Measurements from ENCODE around the gene PAGE1. TPM values are rescaled to one million over a fixed set of nuclear protein-coding genes. Genes with fewer than 3 reads are reported as not detected.

The PAGE1 gene
- total RNA-seq, 1 experiment from 2014 or later = not detected

DNA sequence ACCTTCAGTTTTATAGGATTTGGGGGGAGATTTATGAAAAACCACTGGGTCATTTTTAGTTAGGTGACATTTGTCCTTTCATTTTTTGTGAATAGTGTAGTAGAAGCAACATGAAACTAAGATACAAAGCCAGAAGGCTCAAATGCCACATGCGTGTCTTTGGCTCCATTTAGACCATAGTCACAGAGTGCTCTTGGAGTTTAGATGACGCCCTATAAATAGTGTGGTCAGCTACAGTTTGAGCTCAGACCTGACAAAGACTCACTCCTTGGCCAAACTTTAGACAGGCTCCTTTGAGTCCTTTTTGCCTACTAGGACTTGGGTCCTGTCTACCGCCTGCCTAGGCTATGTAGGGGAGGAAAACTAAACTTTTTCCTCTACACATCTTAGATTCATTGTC lies 16.8 kb upstream of the PAGE1 start:
- no peak overlapping the region for H3K4me3 ChIP-seq (ENCODE audit: low read depth, low read length)
- no peaks in the 10 kb centered on the region for H3K4me1 ChIP-seq
- Mint-ChIP-seq H3K36me3 (ENCODE audit: insufficient read depth, unreplicated experiment) (no peaks in the 10 kb centered on the region), H3K27me3 (ENCODE audit: insufficient read depth, unreplicated experiment) (no peaks in the 10 kb centered on the region), H3K9me3 (ENCODE audit: unreplicated experiment) (peaks cover 10% of the 10 kb centered on the region), H3K4me1 (ENCODE audit: low read depth, unreplicated experiment) (no peaks in the 10 kb centered on the region), H3K27ac (ENCODE audit: unreplicated experiment) (no peak overlapping the region), H3K4me3 (ENCODE audit: unreplicated experiment) (no peak overlapping the region)
- no peak for DNase-seq
- intact Hi-C loops (cut with micrococcal nuclease; ENCODE audit: unreplicated experiment) = no loop called here
- H3K36me3 ChIP-seq (ENCODE audit: control insufficient read depth, insufficient read depth, low read length) = no peaks in the 10 kb centered on the region
- no peaks in the 10 kb centered on the region for H3K9me3 ChIP-seq
- BruUV-seq (replicated peaks) = no TSS peak
- no peaks in the 10 kb centered on the region for H3K27me3 ChIP-seq (replicated peaks; ENCODE audit: control insufficient read depth, insufficient read depth, low read length)
- ChIA-PET POLR2A (no interaction called here), CTCF (interaction anchor here (0.6 kb wide), 1 partner anchor 1079 kb away, joined by 6 read pairs; no protein-coding TSS in a partner anchor)
- TF ChIP-seq, protein P1, sequence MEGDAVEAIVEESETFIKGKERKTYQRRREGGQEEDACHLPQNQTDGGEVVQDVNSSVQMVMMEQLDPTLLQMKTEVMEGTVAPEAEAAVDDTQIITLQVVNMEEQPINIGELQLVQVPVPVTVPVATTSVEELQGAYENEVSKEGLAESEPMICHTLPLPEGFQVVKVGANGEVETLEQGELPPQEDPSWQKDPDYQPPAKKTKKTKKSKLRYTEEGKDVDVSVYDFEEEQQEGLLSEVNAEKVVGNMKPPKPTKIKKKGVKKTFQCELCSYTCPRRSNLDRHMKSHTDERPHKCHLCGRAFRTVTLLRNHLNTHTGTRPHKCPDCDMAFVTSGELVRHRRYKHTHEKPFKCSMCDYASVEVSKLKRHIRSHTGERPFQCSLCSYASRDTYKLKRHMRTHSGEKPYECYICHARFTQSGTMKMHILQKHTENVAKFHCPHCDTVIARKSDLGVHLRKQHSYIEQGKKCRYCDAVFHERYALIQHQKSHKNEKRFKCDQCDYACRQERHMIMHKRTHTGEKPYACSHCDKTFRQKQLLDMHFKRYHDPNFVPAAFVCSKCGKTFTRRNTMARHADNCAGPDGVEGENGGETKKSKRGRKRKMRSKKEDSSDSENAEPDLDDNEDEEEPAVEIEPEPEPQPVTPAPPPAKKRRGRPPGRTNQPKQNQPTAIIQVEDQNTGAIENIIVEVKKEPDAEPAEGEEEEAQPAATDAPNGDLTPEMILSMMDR (IDR thresholded peaks at IDR 0.05; ENCODE audit: insufficient read depth in 1 of 2, low read depth in 1 of 2, low read length in 1 of 2, severe bottlenecking in 1 of 2, unreplicated experiment in 1 of 2) = no peak

DNA sequence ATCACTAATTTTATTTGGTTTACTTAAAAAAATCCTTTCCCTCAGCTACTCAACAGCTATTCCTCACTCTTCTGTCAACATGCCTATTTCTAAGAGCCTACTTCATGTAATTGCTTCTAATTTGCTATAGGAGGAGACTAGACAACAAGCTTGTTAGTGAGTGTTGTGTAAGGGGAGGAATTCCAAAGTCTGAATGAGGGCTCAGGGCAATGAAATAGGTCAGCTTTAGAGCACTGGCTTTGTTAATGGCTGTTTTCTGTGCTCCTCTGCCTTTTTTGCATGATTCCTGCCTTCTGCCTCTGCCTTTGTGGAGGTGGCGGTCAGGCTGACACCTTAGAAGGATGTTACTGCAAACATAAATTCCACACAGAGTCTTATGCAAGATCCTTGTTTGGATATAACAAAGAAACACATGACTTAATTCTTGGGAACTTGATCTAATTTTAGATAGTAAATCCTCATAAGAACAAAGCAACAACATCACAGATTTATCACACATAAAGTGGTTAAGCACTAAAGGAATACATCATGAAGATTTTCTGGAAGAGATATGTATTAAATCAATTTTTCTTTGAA lies 15.0 kb upstream of the PAGE1 start:
- intact Hi-C loops (cut with micrococcal nuclease; ENCODE audit: unreplicated experiment) = no loop called here
- peak in 1 of 2 experiments; percentile 9 for DNase-seq
- POLR2A ChIA-PET = no interaction called here
- TF ChIP-seq, protein P1 (IDR thresholded peaks at IDR 0.05; ENCODE audit: insufficient read depth in 1 of 2, low read depth in 1 of 2, low read length in 1 of 2, severe bottlenecking in 1 of 2, unreplicated experiment in 1 of 2) = no peak
- CTCF ChIA-PET = no interaction called here
- Histone ChIP-seq H3K4me3 (ENCODE audit: low read depth, low read length) (no peak overlapping the region), H3K27me3 (replicated peaks; ENCODE audit: control insufficient read depth, insufficient read depth, low read length) (no peaks in the 10 kb centered on the region), H3K4me1 (no peaks in the 10 kb centered on the region), H3K9me3 (no peaks in the 10 kb centered on the region), H3K36me3 (ENCODE audit: control insufficient read depth, insufficient read depth, low read length) (no peaks in the 10 kb centered on the region)
- H3K27me3 Mint-ChIP-seq (ENCODE audit: insufficient read depth, unreplicated experiment) = no peaks in the 10 kb centered on the region
- H3K4me1 Mint-ChIP-seq (ENCODE audit: low read depth, unreplicated experiment) = no peaks in the 10 kb centered on the region
- no TSS peak for BruUV-seq (replicated peaks)
- no peaks in the 10 kb centered on the region for H3K36me3 Mint-ChIP-seq (ENCODE audit: insufficient read depth, unreplicated experiment)
- no peak overlapping the region for H3K27ac Mint-ChIP-seq (ENCODE audit: unreplicated experiment)
- H3K9me3 Mint-ChIP-seq (ENCODE audit: unreplicated experiment) = peaks cover 20% of the 10 kb centered on the region
- no peak overlapping the region for H3K4me3 Mint-ChIP-seq (ENCODE audit: unreplicated experiment)

DNA sequence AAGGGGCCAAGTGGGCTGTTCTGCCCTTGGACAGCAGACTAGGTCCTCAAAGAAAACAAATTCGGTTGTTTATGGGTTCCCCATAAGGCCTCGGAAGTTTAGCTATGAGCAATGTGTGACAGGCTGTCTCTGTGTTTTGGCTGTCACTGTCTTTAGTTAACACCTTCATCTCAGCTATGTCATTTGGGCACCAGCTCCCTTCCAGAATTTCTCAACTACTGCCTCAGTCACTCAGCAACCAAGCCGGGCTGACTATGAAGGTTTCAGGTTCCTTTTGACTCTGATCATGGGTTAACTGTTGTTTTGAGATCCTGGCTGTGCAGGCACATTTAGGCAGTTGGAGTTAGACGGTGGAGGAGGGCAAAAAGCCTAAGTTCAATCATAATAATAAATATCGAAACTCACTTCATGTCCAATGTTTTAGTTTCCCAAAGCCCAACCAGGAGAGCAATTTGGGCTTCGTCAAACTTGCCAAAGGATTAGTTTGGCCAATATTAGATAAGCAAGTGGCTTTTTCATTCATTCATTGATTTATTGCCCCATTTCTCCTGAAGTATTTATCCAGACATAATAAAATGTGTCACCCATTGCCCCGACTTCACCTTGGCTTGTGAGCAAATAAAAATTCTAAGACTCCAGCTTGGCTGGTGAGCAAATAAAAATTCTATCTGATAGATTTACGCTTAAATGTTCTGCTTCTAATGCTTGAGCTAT lies 9.1 kb upstream of the PAGE1 start:
- Histone ChIP-seq H3K4me1 (no peaks in the 10 kb centered on the region), H3K4me3 (ENCODE audit: low read depth, low read length) (no peak overlapping the region), H3K27me3 (replicated peaks; ENCODE audit: control insufficient read depth, insufficient read depth, low read length) (no peaks in the 10 kb centered on the region), H3K9me3 (no peaks in the 10 kb centered on the region), H3K36me3 (ENCODE audit: control insufficient read depth, insufficient read depth, low read length) (no peaks in the 10 kb centered on the region)
- H3K27me3 Mint-ChIP-seq (ENCODE audit: insufficient read depth, unreplicated experiment) = no peaks in the 10 kb centered on the region
- POLR2A ChIA-PET = no interaction called here
- TF ChIP-seq, protein P1 (IDR thresholded peaks at IDR 0.05; ENCODE audit: insufficient read depth in 1 of 2, low read depth in 1 of 2, low read length in 1 of 2, severe bottlenecking in 1 of 2, unreplicated experiment in 1 of 2) = no peak
- no peak overlapping the region for H3K27ac Mint-ChIP-seq (ENCODE audit: unreplicated experiment)
- BruUV-seq (replicated peaks) = no TSS peak
- no peaks in the 10 kb centered on the region for H3K4me1 Mint-ChIP-seq (ENCODE audit: low read depth, unreplicated experiment)
- intact Hi-C loops (cut with micrococcal nuclease; ENCODE audit: unreplicated experiment) = no loop called here
- H3K4me3 Mint-ChIP-seq (ENCODE audit: unreplicated experiment) = no peak overlapping the region
- DNase-seq = no peak
- peaks cover 10% of the 10 kb centered on the region for H3K9me3 Mint-ChIP-seq (ENCODE audit: unreplicated experiment)
- no peaks in the 10 kb centered on the region for H3K36me3 Mint-ChIP-seq (ENCODE audit: insufficient read depth, unreplicated experiment)
- CTCF ChIA-PET = no interaction called here

All from Caco-2 (cell line).